Measurements from ENCODE around the gene RASSF7.

Gene RASSF7

GRCh38 chr11:521177-521688 lies 39.5 kb upstream of the RASSF7 start:
- Histone ChIP-seq H3K4me1 (ENCODE audit: control insufficient read depth in 2 of 2, insufficient read depth in 2 of 2, low read length in 2 of 2) (peaks cover 0 to 5% of the 10 kb centered on the region in 2 donors), H3K27ac (ENCODE audit: low read depth in 2 of 2, low read length in 2 of 2) (no peak overlapping the region), H3K27me3 (ENCODE audit: control insufficient read depth in 2 of 2, insufficient read depth in 2 of 2, low read length in 2 of 2) (no peaks in the 10 kb centered on the region), H3K4me3 (ENCODE audit: low read length in 2 of 2) (no peak overlapping the region), H3K36me3 (ENCODE audit: control insufficient read depth in 2 of 2, insufficient read depth in 2 of 2, low read length in 2 of 2) (no peaks in the 10 kb centered on the region), H3K9me3 (ENCODE audit: control insufficient read depth in 2 of 2, low read length in 2 of 2) (peaks cover 0 to 3% of the 10 kb centered on the region in 2 donors), H3K9ac (ENCODE audit: low read depth in 1 of 2, low read length in 2 of 2) (no peak overlapping the region)

GRCh38 chr11:526192-526591 lies 34.6 kb upstream of the RASSF7 start:
- Histone ChIP-seq H3K4me1 (ENCODE audit: control insufficient read depth in 2 of 2, insufficient read depth in 2 of 2, low read length in 2 of 2) (no peaks in the 10 kb centered on the region), H3K36me3 (ENCODE audit: control insufficient read depth in 2 of 2, insufficient read depth in 2 of 2, low read length in 2 of 2) (no peaks in the 10 kb centered on the region), H3K27ac (ENCODE audit: low read depth in 2 of 2, low read length in 2 of 2) (no peak overlapping the region), H3K4me3 (ENCODE audit: low read length in 2 of 2) (no peak overlapping the region), H3K9me3 (ENCODE audit: control insufficient read depth in 2 of 2, low read length in 2 of 2) (no peaks in the 10 kb centered on the region), H3K9ac (ENCODE audit: low read depth in 1 of 2, low read length in 2 of 2) (no peak overlapping the region), H3K27me3 (ENCODE audit: control insufficient read depth in 2 of 2, insufficient read depth in 2 of 2, low read length in 2 of 2) (no peaks in the 10 kb centered on the region)

- H3K27ac ChIP-seq (ENCODE audit: low read depth in 2 of 2, low read length in 2 of 2), result no peak overlapping the region
- H3K9ac ChIP-seq (ENCODE audit: low read depth in 1 of 2, low read length in 2 of 2), result no peak overlapping the region
- peaks cover 8 to 14% of the 10 kb centered on the region in 2 donors for H3K36me3 ChIP-seq (ENCODE audit: control insufficient read depth in 2 of 2, insufficient read depth in 2 of 2, low read length in 2 of 2)
- H3K9me3 ChIP-seq (ENCODE audit: control insufficient read depth in 2 of 2, low read length in 2 of 2), result no peaks in the 10 kb centered on the region
- no peak overlapping the region for H3K4me3 ChIP-seq (ENCODE audit: low read length in 2 of 2)
- no peaks in the 10 kb centered on the region for H3K27me3 ChIP-seq (ENCODE audit: control insufficient read depth in 2 of 2, insufficient read depth in 2 of 2, low read length in 2 of 2)
- peaks cover 0 to under 1% of the 10 kb centered on the region in 2 donors for H3K4me1 ChIP-seq (ENCODE audit: control insufficient read depth in 2 of 2, insufficient read depth in 2 of 2, low read length in 2 of 2)
Observed at GRCh38 chr11:528166-528814, 32.5 kb upstream of the RASSF7 start.

GRCh38 chr11:528815-529727 lies 31.7 kb upstream of the RASSF7 start:
- no peak overlapping the region for H3K27ac ChIP-seq (ENCODE audit: low read depth in 2 of 2, low read length in 2 of 2)

GRCh38 chr11:529728-530411 lies 30.9 kb upstream of the RASSF7 start:
- H3K9ac ChIP-seq (ENCODE audit: low read depth in 1 of 2, low read length in 2 of 2), result no peak overlapping the region
- H3K27me3 ChIP-seq (ENCODE audit: control insufficient read depth in 2 of 2, insufficient read depth in 2 of 2, low read length in 2 of 2), result no peaks in the 10 kb centered on the region
- H3K9me3 ChIP-seq (ENCODE audit: control insufficient read depth in 2 of 2, low read length in 2 of 2), result no peaks in the 10 kb centered on the region
- H3K36me3 ChIP-seq (ENCODE audit: control insufficient read depth in 2 of 2, insufficient read depth in 2 of 2, low read length in 2 of 2), result peaks cover 11 to 14% of the 10 kb centered on the region in 2 donors
- no peak overlapping the region for H3K27ac ChIP-seq (ENCODE audit: low read depth in 2 of 2, low read length in 2 of 2)
- no peak overlapping the region for H3K4me3 ChIP-seq (ENCODE audit: low read length in 2 of 2)
- H3K4me1 ChIP-seq (ENCODE audit: control insufficient read depth in 2 of 2, insufficient read depth in 2 of 2, low read length in 2 of 2), result peaks cover 10 to 13% of the 10 kb centered on the region in 2 donors

More at GRCh38 chr11:528815-529727, 31.7 kb upstream of the RASSF7 start:
- Histone ChIP-seq H3K9ac (ENCODE audit: low read depth in 1 of 2, low read length in 2 of 2) (no peak overlapping the region), H3K36me3 (ENCODE audit: control insufficient read depth in 2 of 2, insufficient read depth in 2 of 2, low read length in 2 of 2) (peaks cover 11 to 14% of the 10 kb centered on the region in 2 donors), H3K27me3 (ENCODE audit: control insufficient read depth in 2 of 2, insufficient read depth in 2 of 2, low read length in 2 of 2) (no peaks in the 10 kb centered on the region), H3K4me1 (ENCODE audit: control insufficient read depth in 2 of 2, insufficient read depth in 2 of 2, low read length in 2 of 2) (peaks cover 7 to 8% of the 10 kb centered on the region in 2 donors), H3K9me3 (ENCODE audit: control insufficient read depth in 2 of 2, low read length in 2 of 2) (no peaks in the 10 kb centered on the region), H3K4me3 (ENCODE audit: low read length in 2 of 2) (no peak overlapping the region)

- H3K4me1 ChIP-seq (ENCODE audit: control insufficient read depth in 2 of 2, insufficient read depth in 2 of 2, low read length in 2 of 2), result peaks cover 13% of the 10 kb centered on the region in 2 donors
- peaks cover 11 to 14% of the 10 kb centered on the region in 2 donors for H3K36me3 ChIP-seq (ENCODE audit: control insufficient read depth in 2 of 2, insufficient read depth in 2 of 2, low read length in 2 of 2)
- H3K9me3 ChIP-seq (ENCODE audit: control insufficient read depth in 2 of 2, low read length in 2 of 2), result no peaks in the 10 kb centered on the region
- H3K27me3 ChIP-seq (ENCODE audit: control insufficient read depth in 2 of 2, insufficient read depth in 2 of 2, low read length in 2 of 2), result no peaks in the 10 kb centered on the region
- H3K27ac ChIP-seq (ENCODE audit: low read depth in 2 of 2, low read length in 2 of 2), result no peak overlapping the region
- no peak overlapping the region for H3K4me3 ChIP-seq (ENCODE audit: low read length in 2 of 2)
- H3K9ac ChIP-seq (ENCODE audit: low read depth in 1 of 2, low read length in 2 of 2), result no peak overlapping the region
Observed at GRCh38 chr11:530960-531831, 29.6 kb upstream of the RASSF7 start.

- Histone ChIP-seq H3K4me3 (ENCODE audit: low read length in 2 of 2) (no peak overlapping the region), H3K27ac (ENCODE audit: low read depth in 2 of 2, low read length in 2 of 2) (no peak overlapping the region), H3K4me1 (ENCODE audit: control insufficient read depth in 2 of 2, insufficient read depth in 2 of 2, low read length in 2 of 2) (peaks cover 13 to 14% of the 10 kb centered on the region in 2 donors), H3K9me3 (ENCODE audit: control insufficient read depth in 2 of 2, low read length in 2 of 2) (no peaks in the 10 kb centered on the region), H3K27me3 (ENCODE audit: control insufficient read depth in 2 of 2, insufficient read depth in 2 of 2, low read length in 2 of 2) (no peaks in the 10 kb centered on the region), H3K36me3 (ENCODE audit: control insufficient read depth in 2 of 2, insufficient read depth in 2 of 2, low read length in 2 of 2) (peaks cover 11 to 14% of the 10 kb centered on the region in 2 donors), H3K9ac (ENCODE audit: low read depth in 1 of 2, low read length in 2 of 2) (no peak overlapping the region)
Observed at GRCh38 chr11:531919-532526, 28.7 kb upstream of the RASSF7 start.

GRCh38 chr11:532527-532985 lies 28.2 kb upstream of the RASSF7 start:
- Histone ChIP-seq H3K4me3 (ENCODE audit: low read length in 2 of 2) (no peak overlapping the region), H3K4me1 (ENCODE audit: control insufficient read depth in 2 of 2, insufficient read depth in 2 of 2, low read length in 2 of 2) (peaks cover 14 to 16% of the 10 kb centered on the region in 2 donors), H3K36me3 (ENCODE audit: control insufficient read depth in 2 of 2, insufficient read depth in 2 of 2, low read length in 2 of 2) (peaks cover 11 to 14% of the 10 kb centered on the region in 2 donors), H3K9me3 (ENCODE audit: control insufficient read depth in 2 of 2, low read length in 2 of 2) (no peaks in the 10 kb centered on the region), H3K27me3 (ENCODE audit: control insufficient read depth in 2 of 2, insufficient read depth in 2 of 2, low read length in 2 of 2) (no peaks in the 10 kb centered on the region), H3K9ac (ENCODE audit: low read depth in 1 of 2, low read length in 2 of 2) (no peak overlapping the region), H3K27ac (ENCODE audit: low read depth in 2 of 2, low read length in 2 of 2) (no peak overlapping the region)

All from mucosa of rectum (tissue), 2 donors.